Activated CD8-positive, alpha-beta memory T cell treated with anti-CD3 and anti-CD28 coated beads, Interleukin-2, amount 50 U/mL, for 24 hours (primary cell): Measurements from ENCODE around the gene RNF223.
"Not testable (repeated sequence)": the region's sequence is repeated elsewhere in the genome, so short reads cannot be mapped to it uniquely, and the experiment has no call there.

ENCODE experiments used
- DNase-seq: peaks from one replicate; pipeline ENCODE4 v3.0.0-alpha.2; 2020; ENCODE audit errors: extremely low read depth

Gene RNF223

GRCh38 chr1:1109743-1110142 lies 35.6 kb upstream of the RNF223 start:
- no peak for DNase-seq

DNA sequence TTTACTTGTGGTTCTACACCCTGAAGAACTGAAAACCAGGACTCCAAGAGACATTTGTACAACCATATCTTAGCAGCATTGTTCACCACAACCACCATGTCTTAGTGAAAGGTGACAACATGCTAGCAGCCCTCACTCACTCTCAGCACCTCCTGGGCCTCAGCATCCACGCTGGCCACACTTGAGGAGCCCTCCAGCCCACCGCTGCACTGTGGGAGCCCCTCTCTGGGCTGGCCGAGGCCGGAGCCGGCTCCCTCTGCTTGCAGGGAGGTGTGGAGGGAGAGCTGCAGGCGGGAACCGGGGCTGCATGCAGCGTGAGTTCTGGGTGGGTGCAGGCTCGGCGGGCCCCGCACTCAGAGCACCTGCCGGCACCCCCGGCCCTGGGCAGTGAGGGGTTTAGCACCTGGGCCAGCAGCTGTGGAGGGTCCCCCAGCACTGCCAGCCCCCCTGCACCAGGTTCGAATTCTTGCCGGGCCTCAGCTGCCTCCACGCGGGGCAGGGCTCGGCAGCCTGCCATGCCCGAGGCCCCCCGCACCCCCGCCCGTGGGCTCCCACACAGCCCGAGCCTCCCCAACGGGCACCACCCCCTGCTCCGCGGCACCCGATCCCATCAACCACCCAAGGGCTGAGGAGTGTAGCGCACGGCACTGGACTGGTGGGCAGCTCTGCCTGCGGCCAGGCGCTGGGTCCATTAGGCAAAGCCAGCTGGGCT lies 32.6 kb upstream of the RNF223 start:
- DNase-seq = no peak

DNA sequence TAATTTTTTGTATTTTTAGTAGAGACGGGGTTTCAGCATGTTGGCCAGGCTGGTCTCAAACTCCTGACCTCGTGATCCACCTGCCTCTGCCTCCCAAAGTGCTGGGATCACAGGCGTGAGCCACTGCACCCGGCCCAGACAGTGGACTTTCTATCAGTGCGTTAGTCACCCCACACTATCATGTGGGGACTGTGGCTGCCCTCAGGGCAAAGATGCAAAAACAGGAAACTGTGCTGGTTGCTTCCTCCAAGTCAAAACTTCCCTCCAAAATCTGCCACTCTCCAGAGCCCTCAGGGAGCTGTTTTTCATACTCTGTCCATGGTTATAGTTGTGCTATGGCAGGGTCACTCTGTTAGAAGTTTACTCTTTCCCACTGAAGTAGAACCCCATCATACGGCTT lies 30.0 kb upstream of the RNF223 start:
- not testable (repeated sequence) for DNase-seq

DNA sequence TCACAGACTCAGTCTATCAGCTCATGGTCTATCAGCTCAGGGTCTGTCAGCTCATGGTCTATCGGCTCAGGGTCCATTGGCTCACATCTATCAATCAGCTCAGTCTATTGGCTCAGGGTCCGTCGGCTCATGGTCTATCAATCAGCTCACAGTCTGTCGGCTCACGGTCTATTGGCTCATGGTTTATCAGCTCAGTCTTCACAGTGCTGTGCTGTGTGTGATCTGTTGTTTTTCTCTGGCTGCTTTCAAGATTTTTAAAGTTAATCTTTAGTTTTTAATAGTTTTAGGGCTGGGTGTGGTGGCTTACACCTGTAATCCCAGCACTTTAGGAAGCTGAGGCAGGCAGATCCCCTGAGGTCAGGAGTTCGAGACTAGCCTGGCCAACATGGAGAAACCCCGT lies 27.4 kb upstream of the RNF223 start:
- DNase-seq = no peak

GRCh38 chr1:1100296-1100695 lies 26.2 kb upstream of the RNF223 start:
- DNase-seq = no peak

DNA sequence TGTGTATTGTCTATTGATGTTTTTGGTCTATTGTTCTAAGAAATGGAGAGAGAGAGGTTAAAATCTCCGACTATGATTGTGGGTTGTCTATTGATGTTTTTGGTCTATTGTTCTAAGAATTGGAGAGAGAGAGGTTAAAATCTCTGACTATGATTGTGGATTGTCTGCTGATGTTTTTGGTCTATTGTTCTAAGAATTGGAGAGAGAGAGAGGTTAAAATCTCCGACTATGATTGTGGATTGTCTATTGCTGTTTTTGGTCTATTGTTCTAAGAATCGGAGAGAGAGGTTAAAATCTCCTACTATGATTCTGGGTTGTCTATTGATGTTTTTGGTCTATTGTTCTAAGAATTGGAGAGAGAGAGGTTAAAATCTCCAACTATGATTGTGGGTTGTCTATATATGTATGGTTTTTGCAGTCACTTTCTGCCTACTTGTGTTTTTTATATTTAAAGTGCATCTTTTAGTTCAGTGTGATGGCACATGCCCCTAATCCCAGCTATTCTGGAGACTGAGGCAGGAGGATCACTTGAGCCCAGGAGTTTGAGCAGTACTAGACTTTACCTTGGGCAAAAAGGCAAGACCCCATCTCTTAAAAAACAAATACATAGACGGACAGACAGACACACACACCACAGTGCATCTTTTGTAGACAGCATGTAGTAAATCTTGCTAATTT lies 25.5 kb upstream of the RNF223 start:
- no peak for DNase-seq

DNA sequence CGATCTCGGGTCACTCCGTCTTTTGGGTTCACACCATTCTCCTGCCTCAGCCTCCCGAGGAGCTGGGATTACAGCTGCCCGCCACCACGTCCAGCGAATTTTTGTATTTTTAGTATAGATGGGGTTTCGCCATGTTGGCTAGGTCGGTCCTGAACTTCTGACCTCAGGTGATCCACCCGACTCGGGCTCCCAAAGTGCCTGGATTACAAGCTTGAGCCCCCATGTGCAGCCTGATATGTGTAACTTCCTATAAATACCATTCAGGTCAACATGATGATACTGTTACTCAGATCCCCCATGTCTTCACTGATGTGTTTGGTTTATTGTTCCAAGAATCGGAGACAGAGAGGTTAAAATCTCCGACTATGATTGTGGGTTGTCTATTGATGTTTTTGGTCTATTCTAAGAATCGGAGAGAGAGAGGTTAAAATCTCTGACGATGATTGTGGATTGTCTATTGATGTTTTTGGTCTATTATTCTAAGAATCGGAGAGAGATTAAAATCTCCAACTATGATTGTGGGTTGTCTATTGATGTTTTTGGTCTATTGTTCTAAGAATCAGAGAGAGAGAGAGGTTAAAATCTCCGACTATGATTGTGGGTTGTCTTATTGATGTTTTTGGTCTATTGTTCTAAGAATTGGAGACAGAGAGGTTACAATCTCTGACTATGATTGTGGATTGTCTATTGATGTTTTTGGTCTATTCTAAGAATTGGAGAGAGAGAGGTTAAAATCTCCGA lies 24.7 kb upstream of the RNF223 start:
- no peak for DNase-seq

GRCh38 chr1:1096136-1096535 lies 22.0 kb upstream of the RNF223 start:
- DNase-seq = not testable (repeated sequence)

- no peak for DNase-seq
These were observed 20.9 kb upstream of the RNF223 start for GRCh38 chr1:1094981-1095380.

DNA sequence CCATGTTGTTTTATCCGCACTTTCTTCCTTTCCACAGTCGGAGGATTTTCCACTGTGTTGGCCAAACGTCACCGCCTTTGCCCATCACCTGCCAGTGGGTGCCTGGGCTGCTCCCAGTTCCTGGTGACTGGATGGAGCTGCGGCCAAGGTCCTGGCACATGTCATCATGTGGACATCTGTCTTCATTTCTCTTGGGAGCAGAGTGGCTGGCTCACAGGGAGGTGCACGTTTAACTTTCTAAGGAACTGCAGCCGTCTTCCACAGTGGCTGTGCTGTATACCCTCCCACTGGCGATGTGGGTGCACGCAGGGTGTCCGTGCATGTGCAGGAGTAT lies 19.5 kb upstream of the RNF223 start:
- no peak for DNase-seq

- DNase-seq = no peak
These were observed 18.9 kb upstream of the RNF223 start for GRCh38 chr1:1092894-1093609.

DNA sequence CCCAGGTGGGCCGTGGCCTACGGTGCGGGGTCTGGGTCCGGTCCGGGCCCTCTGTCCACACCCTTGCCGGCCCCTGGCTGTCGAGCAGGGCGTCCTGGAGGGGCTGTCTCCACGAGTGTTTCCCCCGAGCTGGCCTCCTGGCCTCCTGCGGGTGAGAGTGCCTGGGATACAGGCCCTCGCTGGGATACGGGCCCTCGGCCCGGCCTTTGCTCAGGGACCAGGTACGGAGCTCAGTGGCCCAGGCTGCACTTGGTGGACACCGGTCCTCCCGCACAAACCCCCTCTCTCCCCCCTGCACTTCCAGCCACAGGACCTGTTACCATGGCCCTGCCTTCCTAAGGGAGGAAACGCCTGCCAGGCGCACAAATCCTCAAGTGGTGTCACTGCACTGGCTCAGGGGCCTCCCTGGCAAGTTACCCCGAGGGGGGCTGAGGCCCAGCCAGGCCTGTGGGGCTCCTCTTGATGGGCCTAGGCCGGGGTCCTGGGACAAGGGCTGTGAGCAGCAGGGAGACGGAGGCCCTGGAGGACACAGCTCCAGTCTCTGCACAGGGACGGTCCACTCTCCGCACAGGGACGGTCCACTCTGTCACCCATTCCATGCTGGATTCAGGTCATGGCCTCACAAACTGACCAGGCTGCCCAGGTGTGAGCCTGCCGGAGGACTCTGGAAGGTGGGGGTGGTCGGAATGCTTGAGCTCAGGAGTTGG lies 18.2 kb upstream of the RNF223 start:
- no peak for DNase-seq

DNA sequence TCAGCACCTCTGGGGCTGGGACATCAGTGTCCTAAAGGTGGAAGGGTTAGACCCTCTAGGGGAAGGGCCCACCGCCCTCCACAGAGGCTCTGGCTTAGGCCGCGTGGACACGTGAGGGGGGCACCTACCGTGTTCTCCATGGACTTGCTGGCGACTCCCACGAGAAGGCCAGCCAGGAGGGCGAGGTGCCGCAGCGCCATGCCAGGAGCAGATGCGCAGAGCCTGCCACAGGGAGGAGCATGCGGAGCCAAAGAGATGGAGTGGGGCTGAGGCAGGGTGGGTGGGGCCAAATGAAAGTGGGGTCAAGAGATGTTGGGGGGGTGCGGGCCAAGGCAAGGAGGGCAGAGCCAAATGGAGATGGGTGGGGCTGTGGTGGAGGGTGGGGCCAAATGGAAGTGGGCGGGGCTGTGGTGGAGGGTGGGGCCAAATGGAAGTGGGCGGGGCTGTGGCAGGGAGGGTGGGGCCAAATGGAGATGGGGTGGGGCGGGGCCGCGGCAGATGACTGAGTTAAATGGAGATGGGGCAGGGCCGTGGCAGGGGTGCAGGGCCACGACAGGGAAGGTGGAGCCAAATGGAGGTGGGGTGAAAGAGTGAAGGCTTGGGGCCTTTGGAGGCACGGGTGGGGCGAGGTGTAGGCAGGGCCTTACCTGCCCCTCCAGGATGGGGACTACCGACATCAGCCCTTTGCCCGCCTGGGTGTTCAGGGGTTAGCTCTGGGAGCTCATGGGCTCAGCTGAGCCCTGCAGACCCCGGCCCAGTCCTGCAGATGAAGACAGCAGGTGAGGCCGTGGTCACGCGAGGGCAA lies 17.4 kb upstream of the RNF223 start:
- DNase-seq = no peak

GRCh38 chr1:1090424-1091343 lies 16.6 kb upstream of the RNF223 start:
- no peak for DNase-seq

DNA sequence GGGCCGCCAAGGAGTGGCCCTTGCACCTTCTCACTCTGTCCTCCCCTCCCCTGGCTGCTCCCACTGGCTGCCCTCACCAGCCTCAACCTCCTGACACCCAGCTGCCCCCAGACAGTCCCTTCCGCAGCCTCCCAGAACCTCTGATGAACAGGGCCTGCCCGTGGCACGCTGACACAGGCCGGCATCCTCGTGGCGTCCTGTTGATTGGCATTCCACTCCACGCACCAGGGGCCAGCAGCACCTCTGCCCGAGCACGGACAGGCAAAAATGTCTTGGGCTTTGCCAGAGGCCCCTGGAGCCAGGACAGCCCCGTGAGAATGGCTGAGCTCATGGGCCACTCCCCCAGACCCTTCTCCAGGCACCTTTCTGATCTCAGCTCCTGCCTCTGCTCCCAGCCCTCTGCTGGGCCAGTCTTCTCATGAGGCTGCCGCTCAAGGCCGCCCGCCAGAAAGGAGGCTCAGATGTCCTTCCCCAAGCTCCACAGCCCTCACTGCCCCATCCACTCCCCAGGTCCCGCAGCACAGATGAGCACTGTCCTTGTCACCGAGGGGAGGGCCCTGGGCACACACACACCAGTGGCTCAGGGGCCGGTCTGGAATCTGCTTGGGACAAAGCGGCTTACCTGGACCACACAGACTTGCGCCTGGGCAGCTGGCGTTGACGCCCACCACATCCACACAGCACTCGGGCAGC lies 15.8 kb upstream of the RNF223 start:
- no peak for DNase-seq

- no peak for DNase-seq
These were observed 14.9 kb upstream of the RNF223 start for GRCh38 chr1:1088801-1089680.

GRCh38 chr1:1088029-1088800 lies 14.1 kb upstream of the RNF223 start:
- DNase-seq = no peak
